ENCODE results near the gene SH3RF3. TPM values are rescaled to one million over a fixed set of nuclear protein-coding genes. Genes with fewer than 3 reads are reported as not detected.

The SH3RF3 gene
- total RNA-seq, 1 experiment from 2014 or later, result 0.98 TPM

- ChIA-PET CTCF (no interaction called here), POLR2A (no interaction called here)
- no TSS peak for BruUV-seq (replicated peaks)
- intact Hi-C loops (cut with micrococcal nuclease; ENCODE audit: unreplicated experiment), result no loop called here
- no peaks in the 10 kb centered on the region for H3K9me3 Mint-ChIP-seq (ENCODE audit: unreplicated experiment)
- H3K27ac Mint-ChIP-seq (ENCODE audit: unreplicated experiment), result no peak overlapping the region
- TF ChIP-seq CTCF (IDR thresholded peaks at IDR 0.05; ENCODE audit: insufficient read depth in 1 of 2, low read depth in 1 of 2, low read length in 1 of 2, severe bottlenecking in 1 of 2, unreplicated experiment in 1 of 2), result no peak
- Histone ChIP-seq H3K4me3 (ENCODE audit: low read depth, low read length) (no peak overlapping the region), H3K9me3 (no peaks in the 10 kb centered on the region), H3K4me1 (peaks cover 4% of the 10 kb centered on the region; the same call in 1 of the 2 replicates), H3K27me3 (replicated peaks; ENCODE audit: control insufficient read depth, insufficient read depth, low read length) (peaks cover 1% of the 10 kb centered on the region; the same call in 1 of the 2 replicates), H3K36me3 (ENCODE audit: control insufficient read depth, insufficient read depth, low read length) (no peaks in the 10 kb centered on the region)
- no peaks in the 10 kb centered on the region for H3K4me1 Mint-ChIP-seq (ENCODE audit: low read depth, unreplicated experiment)
- no peaks in the 10 kb centered on the region for H3K36me3 Mint-ChIP-seq (ENCODE audit: insufficient read depth, unreplicated experiment)
- no peak for DNase-seq
- no peak overlapping the region for H3K4me3 Mint-ChIP-seq (ENCODE audit: unreplicated experiment)
- H3K27me3 Mint-ChIP-seq (ENCODE audit: insufficient read depth, unreplicated experiment), result peaks cover 10% of the 10 kb centered on the region
Observed at GRCh38 chr2:109282865-109283264, 153.9 kb downstream of the SH3RF3 start.

GRCh38 chr2:109284826-109285225, 155.8 kb downstream of the SH3RF3 start:
- no TSS peak for BruUV-seq (replicated peaks)
- Mint-ChIP-seq H3K36me3 (ENCODE audit: insufficient read depth, unreplicated experiment) (no peaks in the 10 kb centered on the region), H3K27ac (ENCODE audit: unreplicated experiment) (no peak overlapping the region), H3K4me1 (ENCODE audit: low read depth, unreplicated experiment) (no peaks in the 10 kb centered on the region), H3K4me3 (ENCODE audit: unreplicated experiment) (no peak overlapping the region), H3K9me3 (ENCODE audit: unreplicated experiment) (no peaks in the 10 kb centered on the region), H3K27me3 (ENCODE audit: insufficient read depth, unreplicated experiment) (peaks cover 10% of the 10 kb centered on the region)
- Histone ChIP-seq H3K4me3 (ENCODE audit: low read depth, low read length) (no peak overlapping the region), H3K36me3 (ENCODE audit: control insufficient read depth, insufficient read depth, low read length) (no peaks in the 10 kb centered on the region), H3K4me1 (no peaks in the 10 kb centered on the region), H3K27me3 (replicated peaks; ENCODE audit: control insufficient read depth, insufficient read depth, low read length) (0 out of 2 replicates have a peak, but pooled peaks cover 1% of the 10 kb centered on the region), H3K9me3 (no peaks in the 10 kb centered on the region)
- TF ChIP-seq CTCF (IDR thresholded peaks at IDR 0.05; ENCODE audit: insufficient read depth in 1 of 2, low read depth in 1 of 2, low read length in 1 of 2, severe bottlenecking in 1 of 2, unreplicated experiment in 1 of 2), result no peak
- intact Hi-C loops (cut with micrococcal nuclease; ENCODE audit: unreplicated experiment), result no loop called here
- ChIA-PET POLR2A (no interaction called here), CTCF (no interaction called here)
- no peak for DNase-seq

GRCh38 chr2:109285244-109285651, 156.2 kb downstream of the SH3RF3 start:
- CTCF ChIA-PET, result no interaction called here
- Histone ChIP-seq H3K27me3 (replicated peaks; ENCODE audit: control insufficient read depth, insufficient read depth, low read length) (0 out of 2 replicates have a peak, but pooled peaks cover 1% of the 10 kb centered on the region), H3K9me3 (no peaks in the 10 kb centered on the region), H3K4me3 (ENCODE audit: low read depth, low read length) (no peak overlapping the region), H3K36me3 (ENCODE audit: control insufficient read depth, insufficient read depth, low read length) (no peaks in the 10 kb centered on the region), H3K4me1 (no peaks in the 10 kb centered on the region)
- POLR2A ChIA-PET, result no interaction called here
- Mint-ChIP-seq H3K4me3 (ENCODE audit: unreplicated experiment) (no peak overlapping the region), H3K36me3 (ENCODE audit: insufficient read depth, unreplicated experiment) (no peaks in the 10 kb centered on the region), H3K27ac (ENCODE audit: unreplicated experiment) (no peak overlapping the region), H3K4me1 (ENCODE audit: low read depth, unreplicated experiment) (no peaks in the 10 kb centered on the region), H3K27me3 (ENCODE audit: insufficient read depth, unreplicated experiment) (peaks cover 14% of the 10 kb centered on the region), H3K9me3 (ENCODE audit: unreplicated experiment) (no peaks in the 10 kb centered on the region)
- no peak for TF ChIP-seq CTCF (IDR thresholded peaks at IDR 0.05; ENCODE audit: insufficient read depth in 1 of 2, low read depth in 1 of 2, low read length in 1 of 2, severe bottlenecking in 1 of 2, unreplicated experiment in 1 of 2)
- no TSS peak for BruUV-seq (replicated peaks)
- intact Hi-C loops (cut with micrococcal nuclease; ENCODE audit: unreplicated experiment), result no loop called here
- no peak for DNase-seq

All from Caco-2 (cell line).